PFSK-1 (cell line): Measurements from ENCODE around the gene TYROBP.

Source experiments
- POLR2AphosphoS5 ChIP-seq: IDR thresholded peaks from 2 replicates; pipeline ENCODE4 v1.6.1; 2012; ENCODE audit warnings: low read depth, mild to moderate bottlenecking, control low read depth, low read length, moderate library complexity
- SIN3A ChIP-seq: IDR thresholded peaks from 2 replicates; pipeline ENCODE4 v1.6.1; 2012; ENCODE audit warnings: mild to moderate bottlenecking, low read length, moderate library complexity, borderline replicate concordance; ENCODE audit not compliant: insufficient read depth
- TAF1 ChIP-seq: IDR thresholded peaks from 2 replicates; pipeline ENCODE4 v1.6.1; 2012; ENCODE audit warnings: low read length, control low read depth, borderline replicate concordance; ENCODE audit not compliant: insufficient read depth

- TF ChIP-seq SIN3A (no peak), TAF1 (no peak), POLR2AphosphoS5 (0 out of 2 replicates have a peak, but pooled peaks have one; percentile 25)
Measured at GRCh38 chr19:35869327-35870123, 38.6 kb downstream of the TYROBP start.
